GM12878 (cell line): ENCODE results near the gene MIAT. TPM values are rescaled to one million over a fixed set of nuclear protein-coding genes. Genes with fewer than 3 reads are reported as not detected.

ENCODE experiments used
- ATAC-seq: fragments of 200-7000 bp; cut with Tn5 transposase; 3 replicates; pipeline ENCODE4 v1.9.1; 2020; ENCODE audit warnings: mild to moderate bottlenecking, moderate library complexity
- BruUV-seq: library from RNA; stranded (reverse); fragments of 400-500 nt; replicated peaks from 2 replicates; lab custom pipeline; 2021; lab: Mats Ljungman, UMichigan
- CTCF ChIA-PET: fragments of 300-600 bp; sonication (Branson Sonifier 250); formaldehyde crosslinking; extraction: SDS; loops from one replicate; lab custom pipeline; 2021; ENCODE audit warnings: inconsistent platforms; lab: Yijun Ruan, JAX
- POLR2A ChIA-PET: fragments of 350-600 bp; formaldehyde crosslinking; extraction: SDS; loops from one replicate; lab custom pipeline; 2021; ENCODE audit warnings: inconsistent platforms; lab: Charles Lee
- RAD21 ChIA-PET: fragments of 300-600 bp; sonication (Branson Sonifier 250); formaldehyde crosslinking; loops from one replicate; lab custom pipeline; 2023; ENCODE audit warnings: antibody characterized with exemption; ENCODE audit not compliant: unreplicated experiment; lab: Charles Lee
- SMC1A ChIA-PET: fragments of 300-600 bp; sonication (Branson Sonifier 250); formaldehyde crosslinking; loops from one replicate; lab custom pipeline; 2023; ENCODE audit not compliant: unreplicated experiment, uncharacterized antibody; lab: Charles Lee
- DNase-seq: peaks from one replicate; pipeline ENCODE4 v3.0.0-alpha.2; 2011; ENCODE audit warnings: low read depth, low spot score
- FAIRE-seq: peaks from 3 replicates; lab custom pipeline; 2011; peaks lifted over from hg19 to GRCh38; lab: Jason Lieb, UNC
- H2AFZ ChIP-seq: 2 replicates; pipeline ENCODE4 v1.6.0; 2011; ENCODE audit warnings: low read depth, low read length, control low read depth; ENCODE audit not compliant: control insufficient read depth
- H3K27ac ChIP-seq: 2 replicates; pipeline ENCODE4 v1.5.1; 2011; ENCODE audit warnings: control low read depth; ENCODE audit not compliant: control insufficient read depth, insufficient read depth
- H3K27me3 ChIP-seq, 2 experiments: replicated peaks in 1 of 2; 2 replicates each; pipeline versions ENCODE4 v1.6.0 to v1.6.1; 2011; ENCODE audit warnings: low read length in 1 of 2; ENCODE audit not compliant: control insufficient read depth in 2 of 2, insufficient read depth in 2 of 2
- H3K36me3 ChIP-seq, 2 experiments: 2 replicates each; pipeline ENCODE4 v1.5.1; 2011; ENCODE audit warnings: low read length in 1 of 2; ENCODE audit not compliant: control insufficient read depth in 2 of 2, insufficient read depth in 2 of 2
- H3K4me1 ChIP-seq: 2 replicates; pipeline ENCODE4 v1.6.1; 2011; ENCODE audit warnings: mild to moderate bottlenecking, low read length, moderate library complexity, mixed read lengths; ENCODE audit not compliant: control insufficient read depth, insufficient read depth
- H3K4me2 ChIP-seq: 2 replicates; pipeline ENCODE4 v1.6.0; 2011; ENCODE audit warnings: control low read depth; ENCODE audit not compliant: control insufficient read depth, insufficient read depth
- H3K4me3 ChIP-seq: fragments of 200-600 bp; sonication (generic); 2 replicates; pipeline ENCODE4 v1.5.1; 2016
- H3K79me2 ChIP-seq: 2 replicates; pipeline ENCODE4 v1.6.0; 2011; ENCODE audit warnings: low read length; ENCODE audit not compliant: control insufficient read depth, insufficient read depth
- H3K9ac ChIP-seq: 2 replicates; pipeline ENCODE4 v1.8.0; 2011; ENCODE audit warnings: low read length, control low read depth, mixed read lengths; ENCODE audit not compliant: control insufficient read depth, insufficient read depth
- H3K9me3 ChIP-seq: replicated peaks from 3 replicates; pipeline ENCODE4 v1.5.1; 2011; ENCODE audit warnings: mild to moderate bottlenecking, low read length; ENCODE audit not compliant: control insufficient read depth, insufficient read depth
- H4K20me1 ChIP-seq: 2 replicates; pipeline ENCODE4 v1.6.0; 2011; ENCODE audit not compliant: control insufficient read depth, insufficient read depth
- CEBPB ChIP-seq, 2 experiments: fragments of 150-350 bp in 1 of 2; IDR thresholded peaks; 2 replicates each; pipeline ENCODE4 v1.6.1; 2012 to 2014; ENCODE audit warnings: low read depth in 2 of 2, low read length in 2 of 2, borderline replicate concordance in 1 of 2, inconsistent platforms in 1 of 2
- MEF2A ChIP-seq: IDR thresholded peaks from 2 replicates; pipeline ENCODE4 v1.6.1; 2011; ENCODE audit warnings: low read depth, mild to moderate bottlenecking, low read length, moderate library complexity; ENCODE audit not compliant: insufficient read depth
- NFYA ChIP-seq: IDR thresholded peaks from 2 replicates; pipeline ENCODE4 v1.6.1; 2011; ENCODE audit warnings: low read depth, mild to moderate bottlenecking, low read length, improper control_type of control experiment, borderline replicate concordance
- WGBS: methylation state at CpG from one replicate; pipeline ENCODE4 v1.1.6; 2016; ENCODE audit warnings: low lambda C conversion rate; ENCODE audit not compliant: insufficient replicate concordance, insufficient coverage; ENCODE audit errors: missing lambda C conversion rate; 5-methylcytosine and 5-hydroxymethylcytosine counted together
- in situ Hi-C: fragments of 300-500 bp; cut with MboI; formaldehyde crosslinking; loops from 9 replicates; pipeline ENCODE4 v1.14.3; 2018; ENCODE audit warnings: mixed read lengths
- intact Hi-C: fragments of 100-400 bp; cut with micrococcal nuclease; formaldehyde crosslinking; loops from one replicate; pipeline ENCODE4 v1.14.2; 2022; ENCODE audit not compliant: unreplicated experiment
- polyA plus RNA-seq, 11 experiments: library from polyadenylated mRNA; depleted of rRNA in 4 of 11; unstranded in 6 of 11; stranded (reverse) in 5 of 11; fragments of >200 nt; fragmentation: Nextera tagmentation in 4 of 11; fragmentation: Illumina TruSeq in 1 of 11; extraction: Ambion mirVana in 4 of 11; extraction: Trizol in 1 of 11; gene quantifications; 1 replicate in 1 of 11; 2 replicates in 10 of 11; pipeline versions ENCODE4 v1.2.1 to v1.2.3, GENCODE V29; 2011 to 2016; ENCODE audit warnings: inconsistent platforms in 2 of 11, missing spikeins in 2 of 11, low read depth in 1 of 11
- total RNA-seq, 4 experiments: library from RNA; depleted of rRNA in 3 of 4; stranded (reverse); fragments of >200 nt in 3 of 4; fragmentation: Illumina TruSeq in 1 of 4; extraction: Trizol in 1 of 4; gene quantifications; 2 replicates each; pipeline versions ENCODE4 v1.2.1 to v1.2.3, GENCODE V29; 2013 to 2021
- TF ChIP-seq, protein P1 (sequence below): IDR thresholded peaks from 2 replicates; pipeline ENCODE4 v1.6.1; 2011; ENCODE audit warnings: low read depth, mild to moderate bottlenecking, low read length, moderate library complexity, borderline replicate concordance; ENCODE audit errors: extremely low read depth
- TF ChIP-seq, protein P2 (sequence below): fragments of 450-650 bp; IDR thresholded peaks from 2 replicates; pipeline ENCODE4 v1.6.1; 2018; ENCODE audit warnings: mild to moderate bottlenecking, low read depth, moderate library complexity; ENCODE audit not compliant: partially characterized antibody

Gene MIAT
- total and polyA plus RNA-seq, 10 of the 15 experiments (the other 5 are each of a cell fraction or from before 2014, with no cell fraction given) = 0.39 to 13.7 (median 4.6) TPM

DNA sequence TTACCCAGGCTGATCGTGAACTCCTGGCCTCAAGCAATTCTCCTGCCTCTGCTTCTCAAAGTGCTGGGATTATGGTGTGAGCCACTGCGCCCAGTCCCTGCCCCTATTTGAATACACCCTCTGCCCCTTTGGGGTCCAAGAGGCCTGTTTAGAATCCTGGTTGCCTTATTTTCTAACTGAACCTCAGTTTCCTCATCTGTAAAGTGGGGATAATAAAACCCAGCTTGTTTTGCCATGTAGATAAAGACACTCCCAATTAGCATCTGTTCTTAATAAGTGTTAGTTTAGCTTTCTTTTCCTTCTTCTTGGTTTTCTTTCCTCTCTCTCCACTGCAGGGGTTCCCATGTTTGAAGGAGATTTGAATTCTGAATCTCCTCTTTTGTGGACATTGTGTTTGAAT, 4.8 kb downstream of the MIAT start:
- no peak for ATAC-seq
- no peak overlapping the region for H3K4me3 ChIP-seq
- ChIA-PET RAD21 (interaction anchor here (1.5 kb wide), 1 partner anchor 180 kb away, joined by 3 read pairs; no protein-coding TSS in a partner anchor), CTCF (interaction anchor here (0.7 to 5.4 kb wide), 3 partner anchors 12 to 295 kb away, joined by 3 to 44 read pairs (median 7); no protein-coding TSS in a partner anchor)
- in situ Hi-C loops = no loop called here
- H3K9me3 ChIP-seq = no peaks in the 10 kb centered on the region
- peaks cover 36% of the 10 kb centered on the region for H3K4me1 ChIP-seq
- no peak for DNase-seq
- H3K79me2 ChIP-seq = no peaks in the 10 kb centered on the region
- TF ChIP-seq NFYA (no peak), CEBPB (IDR thresholded peaks at IDR 0.05; ENCODE audit: borderline replicate concordance in 1 of 2, low read depth in 2 of 2, low read length in 2 of 2) (no peak), MEF2A (no peak)
- TF ChIP-seq, protein P1, sequence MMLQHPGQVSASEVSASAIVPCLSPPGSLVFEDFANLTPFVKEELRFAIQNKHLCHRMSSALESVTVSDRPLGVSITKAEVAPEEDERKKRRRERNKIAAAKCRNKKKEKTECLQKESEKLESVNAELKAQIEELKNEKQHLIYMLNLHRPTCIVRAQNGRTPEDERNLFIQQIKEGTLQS = no peak
- TF ChIP-seq, protein P2, sequence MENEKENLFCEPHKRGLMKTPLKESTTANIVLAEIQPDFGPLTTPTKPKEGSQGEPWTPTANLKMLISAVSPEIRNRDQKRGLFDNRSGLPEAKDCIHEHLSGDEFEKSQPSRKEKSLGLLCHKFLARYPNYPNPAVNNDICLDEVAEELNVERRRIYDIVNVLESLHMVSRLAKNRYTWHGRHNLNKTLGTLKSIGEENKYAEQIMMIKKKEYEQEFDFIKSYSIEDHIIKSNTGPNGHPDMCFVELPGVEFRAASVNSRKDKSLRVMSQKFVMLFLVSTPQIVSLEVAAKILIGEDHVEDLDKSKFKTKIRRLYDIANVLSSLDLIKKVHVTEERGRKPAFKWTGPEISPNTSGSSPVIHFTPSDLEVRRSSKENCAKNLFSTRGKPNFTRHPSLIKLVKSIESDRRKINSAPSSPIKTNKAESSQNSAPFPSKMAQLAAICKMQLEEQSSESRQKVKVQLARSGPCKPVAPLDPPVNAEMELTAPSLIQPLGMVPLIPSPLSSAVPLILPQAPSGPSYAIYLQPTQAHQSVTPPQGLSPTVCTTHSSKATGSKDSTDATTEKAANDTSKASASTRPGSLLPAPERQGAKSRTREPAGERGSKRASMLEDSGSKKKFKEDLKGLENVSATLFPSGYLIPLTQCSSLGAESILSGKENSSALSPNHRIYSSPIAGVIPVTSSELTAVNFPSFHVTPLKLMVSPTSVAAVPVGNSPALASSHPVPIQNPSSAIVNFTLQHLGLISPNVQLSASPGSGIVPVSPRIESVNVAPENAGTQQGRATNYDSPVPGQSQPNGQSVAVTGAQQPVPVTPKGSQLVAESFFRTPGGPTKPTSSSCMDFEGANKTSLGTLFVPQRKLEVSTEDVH = no peak
- TF ChIP-seq, all 136 proteins: peak for 0
- Histone ChIP-seq H3K4me2 (no peak overlapping the region), H3K36me3 (no peaks in the 10 kb centered on the region), H3K9ac (no peak overlapping the region), H4K20me1 (no peaks in the 10 kb centered on the region), H3K27ac (no peak overlapping the region), H2AFZ (no peak overlapping the region), H3K27me3 (0 out of 4 replicates have a peak, but pooled peaks cover 0 to 4% of the 10 kb centered on the region in 2 experiments)
- intact Hi-C loops = no loop called here
- FAIRE-seq = no peak
- ChIA-PET POLR2A (no interaction called here), SMC1A (interaction anchor here (0.6 to 1.2 kb wide), 5 partner anchors 10 to 1844 kb away, joined by 3 to 4 read pairs (median 3); no protein-coding TSS in a partner anchor)
- no TSS peak for BruUV-seq
- 100% methylated on average over 2 of the region's 2 CpGs for WGBS
